NCI-H510A (cell line): ENCODE measurements around the gene UST.
"Not testable (repeated sequence)": the region's sequence is repeated elsewhere in the genome, so short reads cannot be mapped to it uniquely, and the experiment has no call there.

Experiments used
- DNase-seq: peaks from one replicate; lab custom pipeline; 2025; lab: John Stamatoyannopoulos, UW

Gene UST

GRCh38 chr6:148736774-148737412 is 9.9 kb upstream of the UST start:
- DNase-seq, result no peak

GRCh38 chr6:148737806-148738205 is 9.0 kb upstream of the UST start:
- DNase-seq, result no peak

- no peak for DNase-seq
Observed at GRCh38 chr6:148738946-148739821, 7.6 kb upstream of the UST start.

- DNase-seq, result no peak
Observed at GRCh38 chr6:148739822-148740128, 7.1 kb upstream of the UST start.

GRCh38 chr6:148743476-148743875 is 3.4 kb upstream of the UST start:
- DNase-seq, result no peak

GRCh38 chr6:148745926-148746325 is 904 bp upstream of the UST start:
- DNase-seq, result no peak

- no peak for DNase-seq
Observed at GRCh38 chr6:148747145-148747470, 278 bp downstream of the UST start.

- DNase-seq, result peak; percentile 56
Observed at GRCh38 chr6:148747471-148748165, 788 bp downstream of the UST start.

GRCh38 chr6:148749674-148750073 is 2.8 kb downstream of the UST start:
- DNase-seq, result no peak

- DNase-seq, result no peak
Observed at GRCh38 chr6:148750838-148751792, 4.3 kb downstream of the UST start.

- DNase-seq, result no peak
Observed at GRCh38 chr6:148751793-148752170, 5.0 kb downstream of the UST start.

- DNase-seq, result not testable (repeated sequence)
Observed at GRCh38 chr6:148755379-148755778, 8.5 kb downstream of the UST start.

- no peak for DNase-seq
Observed at GRCh38 chr6:148757944-148758480, 11.2 kb downstream of the UST start.

- DNase-seq, result no peak
Observed at GRCh38 chr6:148758492-148758891, 11.7 kb downstream of the UST start.

GRCh38 chr6:148760258-148760534 is 13.4 kb downstream of the UST start:
- DNase-seq, result no peak

GRCh38 chr6:148760568-148761526 is 14.0 kb downstream of the UST start:
- DNase-seq, result no peak

- no peak for DNase-seq
Observed at GRCh38 chr6:148761527-148762011, 14.7 kb downstream of the UST start.

GRCh38 chr6:148762231-148762630 is 15.4 kb downstream of the UST start:
- no peak for DNase-seq

GRCh38 chr6:148764259-148765020 is 17.6 kb downstream of the UST start:
- not testable (repeated sequence) for DNase-seq
